IMR-90 (cell line): ENCODE results near the gene SLC1A7. TPM values are rescaled to one million over a fixed set of nuclear protein-coding genes. Genes with fewer than 3 reads are reported as not detected.
A peak's percentile ranks its signal among the peaks of the same experiment; 100 is the strongest.

ENCODE experiments used
- ATAC-seq: fragments of 200-7000 bp; cut with Tn5 transposase; 2 replicates; pipeline ENCODE4 v1.9.1; 2020; ENCODE audit warnings: low read depth, mild to moderate bottlenecking, moderate library complexity
- BruUV-seq: library from RNA; stranded (reverse); fragments of 400-500 nt; replicated peaks from 2 replicates; lab custom pipeline; 2021; lab: Mats Ljungman, UMichigan
- CTCF ChIA-PET: fragments of 300-600 bp; formaldehyde crosslinking; extraction: SDS; loops from one replicate; lab custom pipeline; 2021; ENCODE audit warnings: antibody characterized with exemption; lab: Yijun Ruan, JAX
- POLR2A ChIA-PET: fragments of 300-600 bp; sonication (Branson Sonifier 250); formaldehyde crosslinking; loops from one replicate; lab custom pipeline; 2022; ENCODE audit warnings: antibody characterized with exemption; ENCODE audit not compliant: unreplicated experiment; lab: Charles Lee
- DNase-seq: peaks from one replicate; pipeline ENCODE4 v3.0.0; 2013
- H2AFZ ChIP-seq: replicated peaks from 2 replicates; pipeline ENCODE3; 2013; ENCODE audit warnings: low read length, mild to moderate bottlenecking; ENCODE audit not compliant: poor library complexity
- H2AK5ac ChIP-seq: 2 replicates; pipeline ENCODE4 v1.6.1; 2013; ENCODE audit warnings: low read depth, low read length, inconsistent platforms
- H2AK9ac ChIP-seq: replicated peaks from 2 replicates; pipeline ENCODE3; 2013; ENCODE audit warnings: mild to moderate bottlenecking, low read depth, low read length, moderate library complexity; ENCODE audit not compliant: poor library complexity
- H2BK120ac ChIP-seq: 2 replicates; pipeline ENCODE4 v1.6.1; 2013; ENCODE audit warnings: low read depth, low read length, inconsistent platforms
- H2BK15ac ChIP-seq: 3 replicates; pipeline ENCODE4 v1.6.1; 2013; ENCODE audit warnings: low read depth, low read length, inconsistent platforms
- H2BK20ac ChIP-seq: 2 replicates; pipeline ENCODE4 v1.6.1; 2013; ENCODE audit warnings: low read depth, mild to moderate bottlenecking, inconsistent platforms, low read length, moderate library complexity
- H2BK5ac ChIP-seq: 2 replicates; pipeline ENCODE4 v1.6.1; 2013; ENCODE audit warnings: mild to moderate bottlenecking, low read depth, low read length, inconsistent platforms; ENCODE audit not compliant: poor library complexity, severe bottlenecking
- H3K14ac ChIP-seq: replicated peaks from 2 replicates; pipeline ENCODE4 v1.6.1; 2013; ENCODE audit warnings: low read depth, low read length, inconsistent platforms
- H3K18ac ChIP-seq: 2 replicates; pipeline ENCODE4 v1.6.1; 2013; ENCODE audit warnings: low read depth, low read length, control low read depth
- H3K23ac ChIP-seq: 2 replicates; pipeline ENCODE4 v1.6.1; 2013; ENCODE audit warnings: low read depth, low read length, inconsistent platforms
- H3K27ac ChIP-seq: 2 replicates; pipeline ENCODE4 v1.5.1; 2013; ENCODE audit warnings: mild to moderate bottlenecking, control low read depth, low read length; ENCODE audit not compliant: insufficient read depth
- H3K27me3 ChIP-seq: 2 replicates; pipeline ENCODE4 v1.6.1; 2013; ENCODE audit warnings: low read length; ENCODE audit not compliant: control insufficient read depth, insufficient read depth
- H3K36me3 ChIP-seq: 2 replicates; pipeline ENCODE4 v1.6.1; 2013; ENCODE audit warnings: low read length, mixed read lengths; ENCODE audit not compliant: control insufficient read depth, insufficient read depth
- H3K4ac ChIP-seq: 2 replicates; pipeline ENCODE4 v1.6.1; 2013; ENCODE audit warnings: low read depth, low read length, inconsistent platforms
- H3K4me1 ChIP-seq: 2 replicates; pipeline ENCODE4 v1.6.1; 2013; ENCODE audit warnings: low read length, mixed read lengths; ENCODE audit not compliant: control insufficient read depth, insufficient read depth
- H3K4me2 ChIP-seq: 2 replicates; pipeline ENCODE4 v1.6.1; 2013; ENCODE audit warnings: low read depth, mild to moderate bottlenecking, control low read depth, low read length, moderate library complexity
- H3K4me3 ChIP-seq: 2 replicates; pipeline ENCODE4 v1.5.1; 2013; ENCODE audit warnings: low read depth, mild to moderate bottlenecking, control low read depth, low read length, moderate library complexity; ENCODE audit not compliant: insufficient read depth
- H3K56ac ChIP-seq: 2 replicates; pipeline ENCODE4 v1.6.1; 2013; ENCODE audit warnings: low read length, inconsistent platforms; ENCODE audit not compliant: insufficient read depth; ENCODE audit errors: extremely low read depth
- H3K79me1 ChIP-seq, 2 experiments: 2 replicates each; pipeline ENCODE4 v1.6.1; 2013; ENCODE audit warnings: low read length in 2 of 2, inconsistent platforms in 1 of 2, low read depth in 1 of 2
- H3K9ac ChIP-seq: 2 replicates; pipeline ENCODE4 v1.6.1; 2013; ENCODE audit warnings: low read depth, low read length, control low read depth
- H3K9me1 ChIP-seq: 2 replicates; pipeline ENCODE4 v1.6.1; 2013; ENCODE audit warnings: low read length, inconsistent platforms; ENCODE audit not compliant: insufficient read depth
- H3K9me3 ChIP-seq: 2 replicates; pipeline ENCODE4 v1.6.1; 2013; ENCODE audit warnings: low read length; ENCODE audit not compliant: control insufficient read depth, insufficient read depth
- H4K20me1 ChIP-seq: 2 replicates; pipeline ENCODE4 v1.6.1; 2013; ENCODE audit warnings: low read length, inconsistent platforms; ENCODE audit not compliant: insufficient read depth
- H4K5ac ChIP-seq: 2 replicates; pipeline ENCODE4 v1.6.1; 2013; ENCODE audit warnings: mild to moderate bottlenecking, low read depth, low read length, control low read depth
- H4K8ac ChIP-seq, 2 experiments: 2 replicates each; pipeline ENCODE4 v1.6.1; 2013; ENCODE audit warnings: low read depth in 2 of 2, low read length in 2 of 2, control low read depth in 1 of 2, inconsistent platforms in 1 of 2
- H4K91ac ChIP-seq: 2 replicates; pipeline ENCODE4 v1.6.1; 2013; ENCODE audit warnings: low read depth, low read length, inconsistent platforms; ENCODE audit not compliant: insufficient read depth
- CEBPB ChIP-seq: IDR thresholded peaks from 2 replicates; pipeline ENCODE4 v1.6.1; 2012; ENCODE audit warnings: low read depth, low read length, improper control_type of control experiment
- MAFK ChIP-seq: IDR thresholded peaks from 2 replicates; pipeline ENCODE4 v1.6.1; 2012; ENCODE audit warnings: low read depth, low read length, improper control_type of control experiment
- MXI1 ChIP-seq: IDR thresholded peaks from 2 replicates; pipeline ENCODE4 v1.6.1; 2012; ENCODE audit warnings: low read depth, mild to moderate bottlenecking, low read length, moderate library complexity, borderline replicate concordance
- WGBS, 2 experiments: methylation state at CpG; one replicate each; pipeline versions ENCODE4 v1.1.5 to v1.1.7; 2013; ENCODE audit warnings: missing lambda C conversion rate in 2 of 2; ENCODE audit not compliant: insufficient read length in 1 of 2; ENCODE audit errors: extremely low coverage in 2 of 2; 5-methylcytosine and 5-hydroxymethylcytosine counted together
- dilution Hi-C: fragments of 300-500 bp; cut with HindIII; formaldehyde crosslinking; loops from one replicate; pipeline ENCODE4 v1.14.3; 2018; ENCODE audit warnings: low sequenced_read_pairs; ENCODE audit not compliant: unreplicated experiment
- in situ Hi-C: fragments of 300-500 bp; cut with MboI; formaldehyde crosslinking; loops from 3 replicates; pipeline ENCODE4 v1.14.3; 2019; ENCODE audit warnings: low sequenced_read_pairs, inconsistent platforms, mixed read lengths
- intact Hi-C: fragments of 100-400 bp; cut with micrococcal nuclease; formaldehyde crosslinking; loops from 2 replicates; pipeline ENCODE4 v1.10.0; 2022
- polyA plus RNA-seq, 3 experiments: library from polyadenylated mRNA; depleted of rRNA; stranded (reverse); fragments of >200 nt; gene quantifications; 2 replicates each; pipeline ENCODE4 v1.2.3, GENCODE V29; 2012; ENCODE audit warnings: low replicate concordance in 1 of 3
- total RNA-seq: library from RNA; depleted of rRNA; stranded (reverse); fragments of >200 nt; gene quantifications from 2 replicates; pipeline ENCODE4 v1.2.3, GENCODE V29; 2012
- TF ChIP-seq, protein P1 (sequence below): fragments of 150-350 bp; IDR thresholded peaks from 2 replicates; pipeline ENCODE4 v1.6.1; 2017; ENCODE audit warnings: mild to moderate bottlenecking, antibody characterized with exemption, low read length, low read depth

SLC1A7 gene
- total and polyA plus RNA-seq, 2 of the 4 experiments (the other 2 are of a cell fraction): 0.05 TPM; not detected in 1

DNA sequence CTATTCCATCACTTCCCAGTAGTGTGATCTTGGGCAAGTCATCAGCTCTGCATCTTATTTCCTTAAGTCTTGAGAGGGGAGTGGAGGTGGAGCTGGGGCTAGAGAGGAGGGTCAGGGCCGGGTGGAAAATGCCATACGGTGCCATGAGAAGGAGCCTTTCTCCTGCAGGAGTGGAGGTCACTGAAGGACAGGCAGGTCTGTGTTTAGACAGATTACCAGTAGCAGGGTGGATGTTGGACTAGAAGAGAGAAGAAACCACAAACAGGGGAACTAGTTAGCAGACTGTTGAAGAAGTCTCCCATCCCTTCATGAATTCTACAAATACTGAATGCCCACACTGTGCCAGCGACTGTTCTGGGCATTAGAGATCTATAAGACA lies 40.3 kb upstream of the SLC1A7 start:
- H2BK15ac ChIP-seq: peak overlapping the region; percentile 97; the same call in 2 of the 3 replicates
- no peak overlapping the region for H3K4me3 ChIP-seq
- peak overlapping the region; percentile 98 for H2BK120ac ChIP-seq
- no peak overlapping the region for H3K4me2 ChIP-seq
- ChIA-PET POLR2A (no interaction called here), CTCF (interaction anchor here (0.6 to 1.0 kb wide), 2 partner anchors 47 to 70 kb away, joined by 3 read pairs; no protein-coding TSS in a partner anchor)
- dilution Hi-C loops (no loop called here), intact Hi-C loops (loop anchor here (2.0 to 10.0 kb wide), 4 partner anchors 76 to 480 kb away; partner anchors contain the start of genes ECHDC2, PODN and SCP2), in situ Hi-C loops (loop anchor here (10.0 kb wide), 2 partner anchors 278 to 478 kb away; no protein-coding TSS in a partner anchor)
- H3K36me3 ChIP-seq: no peaks in the 10 kb centered on the region
- no peaks in the 10 kb centered on the region for H3K9me3 ChIP-seq
- peak overlapping the region; percentile 76 for H2BK20ac ChIP-seq
- ATAC-seq (no peak), DNase-seq (no peak)
- peaks cover 47% of the 10 kb centered on the region for H3K4me1 ChIP-seq
- peak overlapping the region; percentile 92 for H4K5ac ChIP-seq
- peak overlapping the region; percentile 91 for H4K91ac ChIP-seq
- H4K20me1 ChIP-seq: no peaks in the 10 kb centered on the region
- TF ChIP-seq, protein P1, sequence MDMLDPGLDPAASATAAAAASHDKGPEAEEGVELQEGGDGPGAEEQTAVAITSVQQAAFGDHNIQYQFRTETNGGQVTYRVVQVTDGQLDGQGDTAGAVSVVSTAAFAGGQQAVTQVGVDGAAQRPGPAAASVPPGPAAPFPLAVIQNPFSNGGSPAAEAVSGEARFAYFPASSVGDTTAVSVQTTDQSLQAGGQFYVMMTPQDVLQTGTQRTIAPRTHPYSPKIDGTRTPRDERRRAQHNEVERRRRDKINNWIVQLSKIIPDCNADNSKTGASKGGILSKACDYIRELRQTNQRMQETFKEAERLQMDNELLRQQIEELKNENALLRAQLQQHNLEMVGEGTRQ: no peak
- TF ChIP-seq MXI1 (no peak), CEBPB (no peak), MAFK (no peak)
- H2AFZ ChIP-seq: no peak overlapping the region
- H4K8ac ChIP-seq: peak overlapping the region; percentile 59 to 90; a peak in 3 of 4 replicates
- peak overlapping the region; percentile 97 for H2AK5ac ChIP-seq
- peaks cover 0 to 5% of the 10 kb centered on the region in 2 experiments; a peak in 2 of 4 replicates for H3K79me1 ChIP-seq
- H2AK9ac ChIP-seq: peak overlapping the region; percentile 68
- BruUV-seq: no TSS peak
- H3K56ac ChIP-seq: peak overlapping the region; percentile 63; the same call in 1 of the 2 replicates
- peaks cover 50% of the 10 kb centered on the region for H3K9me1 ChIP-seq
- peak overlapping the region; percentile 70 for H3K9ac ChIP-seq
- peak overlapping the region; percentile 59 for H3K18ac ChIP-seq
- peak overlapping the region; percentile 97 for H3K23ac ChIP-seq
- WGBS, 2 experiments: 100% methylated on average over 1 of the region's 3 CpGs; no CpG with 5 or more reads in 1 of the 2 experiments
- H3K27ac ChIP-seq: peak overlapping the region; percentile 98
- H2BK5ac ChIP-seq: peak overlapping the region; percentile 93
- no peaks in the 10 kb centered on the region for H3K27me3 ChIP-seq
- peak overlapping the region; percentile 97 for H3K4ac ChIP-seq
- H3K14ac ChIP-seq: peak overlapping the region; percentile 97
